Brain microvascular endothelial cell (primary cell): ENCODE results near the gene MROH7.

Experiments used
- DNase-seq: peaks from one replicate; pipeline ENCODE4 v3.0.0-alpha.2; 2020
- H3K27ac ChIP-seq: fragments of 250-450 bp; sonication (Bioruptor Pico); 2 replicates; pipeline ENCODE4 v1.5.1; 2020; ENCODE audit warnings: mild to moderate bottlenecking, moderate library complexity
- H3K27me3 ChIP-seq: fragments of 250-450 bp; sonication (Bioruptor Pico); replicated peaks from 2 replicates; pipeline ENCODE4 v1.5.1; 2020; ENCODE audit warnings: mild to moderate bottlenecking
- H3K36me3 ChIP-seq: fragments of 250-450 bp; sonication (Bioruptor Pico); replicated peaks from 2 replicates; pipeline ENCODE4 v1.5.1; 2020; ENCODE audit warnings: mild to moderate bottlenecking
- H3K4me3 ChIP-seq: 2 replicates; pipeline ENCODE4 v1.5.1; 2011; ENCODE audit warnings: low read depth, mild to moderate bottlenecking, control low read depth, low read length, moderate library complexity
- in situ Hi-C: cut with HindIII; loops from 2 replicates; pipeline ENCODE4 v1.10.0; 2017; ENCODE audit warnings: low sequenced_read_pairs, low pct_ligation_motif_present
- TF ChIP-seq, protein P1 (sequence below): IDR thresholded peaks from 2 replicates; pipeline ENCODE4 v1.5.1; 2011; ENCODE audit warnings: low read depth, mild to moderate bottlenecking, moderate library complexity, low read length, control low read depth, inconsistent platforms; ENCODE audit errors: missing control alignments

The MROH7 gene

DNA sequence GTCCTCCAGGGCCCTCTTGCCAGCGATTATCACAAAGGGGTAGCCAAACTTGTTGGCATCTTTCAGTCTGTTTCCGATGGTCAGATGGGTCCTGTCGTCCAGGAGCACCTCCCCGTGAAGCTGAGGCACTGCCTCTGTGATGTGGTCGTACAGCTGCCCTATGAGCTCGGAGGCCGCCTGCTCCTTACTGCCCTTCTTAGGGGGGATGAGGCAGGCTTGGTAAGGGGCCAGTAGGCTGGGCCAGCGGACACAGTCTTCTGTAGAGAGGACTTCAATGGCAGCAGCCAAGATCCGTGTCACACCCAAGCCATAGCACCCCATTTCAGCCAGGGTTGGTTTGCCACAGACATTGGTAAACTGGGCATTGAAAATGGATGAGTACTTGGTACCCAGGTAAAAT lies 116.2 kb downstream of the MROH7 start:
- no peaks in the 10 kb centered on the region for H3K27me3 ChIP-seq
- H3K4me3 ChIP-seq = no peak overlapping the region
- peaks cover 9% of the 10 kb centered on the region for H3K36me3 ChIP-seq
- no peak overlapping the region for H3K27ac ChIP-seq
- DNase-seq = no peak
- in situ Hi-C loops = no loop called here
- TF ChIP-seq, protein P1, sequence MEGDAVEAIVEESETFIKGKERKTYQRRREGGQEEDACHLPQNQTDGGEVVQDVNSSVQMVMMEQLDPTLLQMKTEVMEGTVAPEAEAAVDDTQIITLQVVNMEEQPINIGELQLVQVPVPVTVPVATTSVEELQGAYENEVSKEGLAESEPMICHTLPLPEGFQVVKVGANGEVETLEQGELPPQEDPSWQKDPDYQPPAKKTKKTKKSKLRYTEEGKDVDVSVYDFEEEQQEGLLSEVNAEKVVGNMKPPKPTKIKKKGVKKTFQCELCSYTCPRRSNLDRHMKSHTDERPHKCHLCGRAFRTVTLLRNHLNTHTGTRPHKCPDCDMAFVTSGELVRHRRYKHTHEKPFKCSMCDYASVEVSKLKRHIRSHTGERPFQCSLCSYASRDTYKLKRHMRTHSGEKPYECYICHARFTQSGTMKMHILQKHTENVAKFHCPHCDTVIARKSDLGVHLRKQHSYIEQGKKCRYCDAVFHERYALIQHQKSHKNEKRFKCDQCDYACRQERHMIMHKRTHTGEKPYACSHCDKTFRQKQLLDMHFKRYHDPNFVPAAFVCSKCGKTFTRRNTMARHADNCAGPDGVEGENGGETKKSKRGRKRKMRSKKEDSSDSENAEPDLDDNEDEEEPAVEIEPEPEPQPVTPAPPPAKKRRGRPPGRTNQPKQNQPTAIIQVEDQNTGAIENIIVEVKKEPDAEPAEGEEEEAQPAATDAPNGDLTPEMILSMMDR = no peak

DNA sequence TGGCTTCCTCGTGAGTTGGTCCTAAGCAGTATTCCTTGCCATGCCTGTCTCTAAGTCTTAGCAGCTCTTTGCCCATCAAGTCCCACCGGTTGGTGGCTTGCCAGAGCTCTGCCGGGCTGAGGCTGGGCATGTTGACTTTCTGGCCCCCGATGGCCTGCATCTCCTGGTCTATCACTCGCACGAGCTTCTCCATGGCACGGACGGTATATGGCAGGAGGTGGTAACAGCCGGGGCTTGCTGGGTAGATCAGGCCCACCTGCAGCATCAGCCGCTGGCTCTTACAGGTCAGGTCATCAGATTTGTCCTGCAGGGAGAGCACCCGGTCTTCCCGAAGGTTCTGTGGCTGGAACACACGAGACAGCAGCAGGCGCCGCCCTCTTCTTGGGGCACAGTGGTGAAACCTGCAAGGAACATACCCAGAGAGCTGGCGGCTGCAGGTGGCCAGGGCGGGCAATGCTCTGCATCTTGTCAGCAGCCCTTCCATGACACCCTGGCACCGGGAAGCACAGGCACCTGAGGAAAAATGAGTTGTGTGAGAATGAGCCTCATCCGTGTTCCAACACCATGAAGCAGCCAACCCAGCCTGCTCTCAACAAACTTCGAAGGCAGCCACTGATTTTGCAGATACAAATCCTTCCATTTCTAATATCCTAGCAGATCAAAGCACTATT lies 117.2 kb downstream of the MROH7 start:
- DNase-seq = no peak
- TF ChIP-seq, protein P1 = no peak
- H3K27ac ChIP-seq = no peak overlapping the region
- in situ Hi-C loops = no loop called here
- no peak overlapping the region for H3K4me3 ChIP-seq
- H3K36me3 ChIP-seq = peaks cover 9% of the 10 kb centered on the region
- no peaks in the 10 kb centered on the region for H3K27me3 ChIP-seq
